AG10803 (cell line): ENCODE data around the gene COQ4.

Source experiments
- DNase-seq: peaks from one replicate; pipeline ENCODE4 v3.0.0; 2010; ENCODE audit warnings: low read depth
- H3K4me3 ChIP-seq: 2 replicates; pipeline ENCODE4 v1.5.1; 2011; ENCODE audit warnings: mild to moderate bottlenecking, low read length, control low read depth
- CTCF ChIP-seq: conservative IDR thresholded peaks from 2 replicates; pipeline ENCODE4 v1.5.1; 2011; ENCODE audit warnings: mild to moderate bottlenecking, low read length, control low read depth, inconsistent platforms

COQ4 gene

GRCh38 chr9:128342971-128343680, 20.5 kb downstream of the COQ4 start:
- no peak for TF ChIP-seq CTCF
- DNase-seq = no peak
- no peak overlapping the region for H3K4me3 ChIP-seq

GRCh38 chr9:128343855-128344254, 21.2 kb downstream of the COQ4 start:
- no peak overlapping the region for H3K4me3 ChIP-seq
- no peak for DNase-seq
- TF ChIP-seq CTCF = no peak

GRCh38 chr9:128344931-128345605, 22.4 kb downstream of the COQ4 start:
- DNase-seq = no peak
- no peak for TF ChIP-seq CTCF
- no peak overlapping the region for H3K4me3 ChIP-seq

- TF ChIP-seq CTCF = no peak
- H3K4me3 ChIP-seq = no peak overlapping the region
- DNase-seq = no peak
Measured at GRCh38 chr9:128349125-128349524, 26.5 kb downstream of the COQ4 start.

DNA sequence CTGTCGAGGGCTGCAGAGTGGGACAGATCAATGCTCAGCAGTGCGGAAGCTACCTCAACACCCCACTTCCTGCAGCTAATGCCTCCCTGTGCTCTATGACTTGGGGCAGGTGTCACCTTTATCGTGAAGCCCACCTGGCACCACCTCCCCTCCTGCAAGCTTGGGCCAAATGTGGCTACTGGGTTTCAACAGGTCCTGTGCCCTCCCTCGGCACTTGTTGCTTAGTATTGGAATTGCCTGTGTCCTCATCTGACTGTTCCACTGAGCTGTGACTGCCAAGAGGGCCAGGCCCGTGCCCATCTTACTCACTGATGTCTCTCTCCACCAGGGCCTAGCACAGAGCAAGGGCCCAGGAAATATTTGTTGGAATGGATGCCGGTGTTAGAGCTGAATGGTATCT, 27.1 kb downstream of the COQ4 start:
- no peak overlapping the region for H3K4me3 ChIP-seq
- DNase-seq = no peak
- TF ChIP-seq CTCF = no peak

GRCh38 chr9:128355451-128355850, 32.8 kb downstream of the COQ4 start:
- TF ChIP-seq CTCF = no peak
- DNase-seq = no peak
- no peak overlapping the region for H3K4me3 ChIP-seq

- DNase-seq = no peak
- H3K4me3 ChIP-seq = no peak overlapping the region
- TF ChIP-seq CTCF = no peak
Measured at GRCh38 chr9:128358090-128358489, 35.5 kb downstream of the COQ4 start.
